IMR-90 (cell line): ENCODE results near the gene NAV2. TPM values are rescaled to one million over a fixed set of nuclear protein-coding genes. Genes with fewer than 3 reads are reported as not detected.

Experiments used
- ATAC-seq: fragments of 200-7000 bp; cut with Tn5 transposase; 2 replicates; pipeline ENCODE4 v1.9.1; 2020; ENCODE audit warnings: low read depth, mild to moderate bottlenecking, moderate library complexity
- BruUV-seq: library from RNA; stranded (reverse); fragments of 400-500 nt; replicated peaks from 2 replicates; lab custom pipeline; 2021; lab: Mats Ljungman, UMichigan
- CTCF ChIA-PET: fragments of 300-600 bp; formaldehyde crosslinking; extraction: SDS; loops from one replicate; lab custom pipeline; 2021; ENCODE audit warnings: antibody characterized with exemption; lab: Yijun Ruan, JAX
- POLR2A ChIA-PET: fragments of 300-600 bp; sonication (Branson Sonifier 250); formaldehyde crosslinking; loops from one replicate; lab custom pipeline; 2022; ENCODE audit warnings: antibody characterized with exemption; ENCODE audit not compliant: unreplicated experiment; lab: Charles Lee
- DNase-seq: peaks from one replicate; pipeline ENCODE4 v3.0.0; 2013
- H2AFZ ChIP-seq: replicated peaks from 2 replicates; pipeline ENCODE3; 2013; ENCODE audit warnings: low read length, mild to moderate bottlenecking; ENCODE audit not compliant: poor library complexity
- H2AK5ac ChIP-seq: 2 replicates; pipeline ENCODE4 v1.6.1; 2013; ENCODE audit warnings: low read depth, low read length, inconsistent platforms
- H2AK9ac ChIP-seq: replicated peaks from 2 replicates; pipeline ENCODE3; 2013; ENCODE audit warnings: mild to moderate bottlenecking, low read depth, low read length, moderate library complexity; ENCODE audit not compliant: poor library complexity
- H2BK120ac ChIP-seq: 2 replicates; pipeline ENCODE4 v1.6.1; 2013; ENCODE audit warnings: low read depth, low read length, inconsistent platforms
- H2BK15ac ChIP-seq: 3 replicates; pipeline ENCODE4 v1.6.1; 2013; ENCODE audit warnings: low read depth, low read length, inconsistent platforms
- H2BK20ac ChIP-seq: 2 replicates; pipeline ENCODE4 v1.6.1; 2013; ENCODE audit warnings: low read depth, mild to moderate bottlenecking, inconsistent platforms, low read length, moderate library complexity
- H2BK5ac ChIP-seq: 2 replicates; pipeline ENCODE4 v1.6.1; 2013; ENCODE audit warnings: mild to moderate bottlenecking, low read depth, low read length, inconsistent platforms; ENCODE audit not compliant: poor library complexity, severe bottlenecking
- H3K14ac ChIP-seq: replicated peaks from 2 replicates; pipeline ENCODE4 v1.6.1; 2013; ENCODE audit warnings: low read depth, low read length, inconsistent platforms
- H3K18ac ChIP-seq: 2 replicates; pipeline ENCODE4 v1.6.1; 2013; ENCODE audit warnings: low read depth, low read length, control low read depth
- H3K23ac ChIP-seq: 2 replicates; pipeline ENCODE4 v1.6.1; 2013; ENCODE audit warnings: low read depth, low read length, inconsistent platforms
- H3K27ac ChIP-seq: 2 replicates; pipeline ENCODE4 v1.5.1; 2013; ENCODE audit warnings: mild to moderate bottlenecking, control low read depth, low read length; ENCODE audit not compliant: insufficient read depth
- H3K27me3 ChIP-seq: 2 replicates; pipeline ENCODE4 v1.6.1; 2013; ENCODE audit warnings: low read length; ENCODE audit not compliant: control insufficient read depth, insufficient read depth
- H3K36me3 ChIP-seq: 2 replicates; pipeline ENCODE4 v1.6.1; 2013; ENCODE audit warnings: low read length, mixed read lengths; ENCODE audit not compliant: control insufficient read depth, insufficient read depth
- H3K4ac ChIP-seq: 2 replicates; pipeline ENCODE4 v1.6.1; 2013; ENCODE audit warnings: low read depth, low read length, inconsistent platforms
- H3K4me1 ChIP-seq: 2 replicates; pipeline ENCODE4 v1.6.1; 2013; ENCODE audit warnings: low read length, mixed read lengths; ENCODE audit not compliant: control insufficient read depth, insufficient read depth
- H3K4me2 ChIP-seq: 2 replicates; pipeline ENCODE4 v1.6.1; 2013; ENCODE audit warnings: low read depth, mild to moderate bottlenecking, control low read depth, low read length, moderate library complexity
- H3K4me3 ChIP-seq: 2 replicates; pipeline ENCODE4 v1.5.1; 2013; ENCODE audit warnings: low read depth, mild to moderate bottlenecking, control low read depth, low read length, moderate library complexity; ENCODE audit not compliant: insufficient read depth
- H3K56ac ChIP-seq: 2 replicates; pipeline ENCODE4 v1.6.1; 2013; ENCODE audit warnings: low read length, inconsistent platforms; ENCODE audit not compliant: insufficient read depth; ENCODE audit errors: extremely low read depth
- H3K79me1 ChIP-seq, 2 experiments: 2 replicates each; pipeline ENCODE4 v1.6.1; 2013; ENCODE audit warnings: low read length in 2 of 2, inconsistent platforms in 1 of 2, low read depth in 1 of 2
- H3K9ac ChIP-seq: 2 replicates; pipeline ENCODE4 v1.6.1; 2013; ENCODE audit warnings: low read depth, low read length, control low read depth
- H3K9me1 ChIP-seq: 2 replicates; pipeline ENCODE4 v1.6.1; 2013; ENCODE audit warnings: low read length, inconsistent platforms; ENCODE audit not compliant: insufficient read depth
- H3K9me3 ChIP-seq: 2 replicates; pipeline ENCODE4 v1.6.1; 2013; ENCODE audit warnings: low read length; ENCODE audit not compliant: control insufficient read depth, insufficient read depth
- H4K20me1 ChIP-seq: 2 replicates; pipeline ENCODE4 v1.6.1; 2013; ENCODE audit warnings: low read length, inconsistent platforms; ENCODE audit not compliant: insufficient read depth
- H4K5ac ChIP-seq: 2 replicates; pipeline ENCODE4 v1.6.1; 2013; ENCODE audit warnings: mild to moderate bottlenecking, low read depth, low read length, control low read depth
- H4K8ac ChIP-seq, 2 experiments: 2 replicates each; pipeline ENCODE4 v1.6.1; 2013; ENCODE audit warnings: low read depth in 2 of 2, low read length in 2 of 2, control low read depth in 1 of 2, inconsistent platforms in 1 of 2
- H4K91ac ChIP-seq: 2 replicates; pipeline ENCODE4 v1.6.1; 2013; ENCODE audit warnings: low read depth, low read length, inconsistent platforms; ENCODE audit not compliant: insufficient read depth
- BHLHE40 ChIP-seq: fragments of 150-350 bp; IDR thresholded peaks from 2 replicates; pipeline ENCODE4 v1.6.1; 2016; ENCODE audit warnings: mild to moderate bottlenecking, low read depth, low read length
- CEBPB ChIP-seq: IDR thresholded peaks from 2 replicates; pipeline ENCODE4 v1.6.1; 2012; ENCODE audit warnings: low read depth, low read length, improper control_type of control experiment
- CHD1 ChIP-seq: IDR thresholded peaks from 2 replicates; pipeline ENCODE4 v1.6.1; 2012; ENCODE audit warnings: low read depth, low read length, improper control_type of control experiment
- CTCF ChIP-seq: conservative IDR thresholded peaks from 2 replicates; pipeline ENCODE4 v1.5.1; 2012; ENCODE audit warnings: mild to moderate bottlenecking, low read depth, low read length, improper control_type of control experiment
- FOS ChIP-seq: fragments of 150-350 bp; IDR thresholded peaks from 2 replicates; pipeline ENCODE4 v1.6.1; 2016; ENCODE audit warnings: low read depth, low read length
- MAZ ChIP-seq: IDR thresholded peaks from 2 replicates; pipeline ENCODE4 v1.6.1; 2012; ENCODE audit warnings: low read depth, mild to moderate bottlenecking, low read length, improper control_type of control experiment, moderate library complexity, borderline replicate concordance
- MXI1 ChIP-seq: IDR thresholded peaks from 2 replicates; pipeline ENCODE4 v1.6.1; 2012; ENCODE audit warnings: low read depth, mild to moderate bottlenecking, low read length, moderate library complexity, borderline replicate concordance
- NFE2L2 ChIP-seq: fragments of 150-350 bp; IDR thresholded peaks from 2 replicates; pipeline ENCODE4 v1.6.1; 2016; ENCODE audit warnings: low read depth, mild to moderate bottlenecking, low read length
- POLR2A ChIP-seq: IDR thresholded peaks from 2 replicates; pipeline ENCODE4 v1.6.1; 2012; ENCODE audit warnings: mild to moderate bottlenecking, low read depth, low read length
- RFX5 ChIP-seq: IDR thresholded peaks from 2 replicates; pipeline ENCODE4 v1.8.0; 2012; ENCODE audit warnings: low read depth, mild to moderate bottlenecking, low read length, moderate library complexity
- WGBS, 2 experiments: methylation state at CpG; one replicate each; pipeline versions ENCODE4 v1.1.5 to v1.1.7; 2013; ENCODE audit warnings: missing lambda C conversion rate in 2 of 2; ENCODE audit not compliant: insufficient read length in 1 of 2; ENCODE audit errors: extremely low coverage in 2 of 2; 5-methylcytosine and 5-hydroxymethylcytosine counted together
- dilution Hi-C: fragments of 300-500 bp; cut with HindIII; formaldehyde crosslinking; loops from one replicate; pipeline ENCODE4 v1.14.3; 2018; ENCODE audit warnings: low sequenced_read_pairs; ENCODE audit not compliant: unreplicated experiment
- in situ Hi-C: fragments of 300-500 bp; cut with MboI; formaldehyde crosslinking; loops from 3 replicates; pipeline ENCODE4 v1.14.3; 2019; ENCODE audit warnings: low sequenced_read_pairs, inconsistent platforms, mixed read lengths
- intact Hi-C: fragments of 100-400 bp; cut with micrococcal nuclease; formaldehyde crosslinking; loops from 2 replicates; pipeline ENCODE4 v1.10.0; 2022
- polyA plus RNA-seq, 3 experiments: library from polyadenylated mRNA; depleted of rRNA; stranded (reverse); fragments of >200 nt; gene quantifications; 2 replicates each; pipeline ENCODE4 v1.2.3, GENCODE V29; 2012; ENCODE audit warnings: low replicate concordance in 1 of 3
- total RNA-seq: library from RNA; depleted of rRNA; stranded (reverse); fragments of >200 nt; gene quantifications from 2 replicates; pipeline ENCODE4 v1.2.3, GENCODE V29; 2012

The NAV2 gene
- total and polyA plus RNA-seq, 2 of the 4 experiments (the other 2 are of a cell fraction) = 4.5 to 12.6 TPM

GRCh38 chr11:19759389-19759788, 46.8 kb downstream of the NAV2 start:
- intact Hi-C loops = loop anchor here (10.0 kb wide), 1 partner anchor 375 kb away; no protein-coding TSS in a partner anchor
- Histone ChIP-seq H3K9ac (no peak overlapping the region), H2BK20ac (no peak overlapping the region), H3K18ac (no peak overlapping the region), H2AFZ (no peak overlapping the region), H3K14ac (no peak overlapping the region), H2AK9ac (no peak overlapping the region), H4K20me1 (peaks cover 85% of the 10 kb centered on the region), H3K27ac (no peak overlapping the region), H2BK120ac (no peak overlapping the region), H3K9me3 (no peaks in the 10 kb centered on the region), H3K9me1 (peaks cover 6% of the 10 kb centered on the region; the same call in 1 of the 2 replicates), H3K79me1 (peaks cover 50 to 63% of the 10 kb centered on the region in 2 experiments), H2BK5ac (no peak overlapping the region), H4K91ac (no peak overlapping the region), H2BK15ac (no peak overlapping the region), H3K27me3 (no peaks in the 10 kb centered on the region), H3K4me1 (peaks cover 5% of the 10 kb centered on the region; the same call in 1 of the 2 replicates), H3K4me2 (no peak overlapping the region), H3K4ac (no peak overlapping the region), H3K23ac (no peak overlapping the region), H4K8ac (no peak overlapping the region), H3K4me3 (no peak overlapping the region), H3K36me3 (peaks cover 6% of the 10 kb centered on the region), H4K5ac (no peak overlapping the region), H2AK5ac (no peak overlapping the region), H3K56ac (no peak overlapping the region)
- CTCF ChIA-PET = no interaction called here
- BruUV-seq = no TSS peak
- ATAC-seq (no peak), DNase-seq (no peak)
- POLR2A ChIA-PET = no interaction called here
- 92% methylated on average over 2 of the region's 3 CpGs; no CpG with 5 or more reads in 1 of the 2 experiments for WGBS, 2 experiments
- in situ Hi-C loops = loop anchor here (25.0 kb wide), 1 partner anchor 672 kb away; no protein-coding TSS in a partner anchor
- TF ChIP-seq BHLHE40 (no peak), CTCF (no peak), FOS (no peak), CEBPB (no peak), RFX5 (no peak), CHD1 (no peak), MXI1 (no peak), POLR2A (no peak), MAZ (no peak), NFE2L2 (no peak)
- dilution Hi-C loops = no loop called here
